Tibial nerve (tissue), 4 donors: ENCODE data around the gene ZDHHC23. TPM values are rescaled to one million over a fixed set of nuclear protein-coding genes. Genes with fewer than 3 reads are reported as not detected.

Experiments used
- DNase-seq, 2 donors: peaks; one replicate each; pipeline ENCODE4 v3.0.0-alpha.2; 2019; ENCODE audit warnings: low spot score in 2 of 2
- H3K27ac ChIP-seq, 4 donors: fragments of 200-600 bp; sonication (generic) in 3 of 4; one replicate each; pipeline ENCODE4 v1.5.1; 2017 to 2019; ENCODE audit warnings: mild to moderate bottlenecking in 1 of 4
- H3K27me3 ChIP-seq, 2 donors: fragments of 200-600 bp; sonication (generic) in 1 of 2; one replicate each; pipeline versions ENCODE4 v1.5.1 to v1.6.0; 2017 to 2019
- H3K36me3 ChIP-seq, 3 donors: fragments of 200-600 bp; sonication (generic); one replicate each; pipeline ENCODE4 v1.5.1; 2018 to 2019
- H3K4me1 ChIP-seq, 4 donors: fragments of 200-600 bp; sonication (generic) in 3 of 4; one replicate each; pipeline ENCODE4 v1.5.1; 2017 to 2019
- H3K4me3 ChIP-seq, 4 donors: fragments of 200-600 bp; sonication (generic) in 3 of 4; one replicate each; pipeline ENCODE4 v1.5.1; 2017 to 2019; ENCODE audit warnings: mild to moderate bottlenecking in 1 of 4, moderate library complexity in 1 of 4
- H3K9me3 ChIP-seq, 4 donors: fragments of 200-600 bp; sonication (generic) in 3 of 4; one replicate each; pipeline ENCODE4 v1.5.1; 2017 to 2019
- CTCF ChIP-seq, 5 experiments: fragments of 200-600 bp in 3 of 5; fragments of 450-650 bp in 2 of 5; sonication (generic) in 3 of 5; IDR thresholded peaks; one replicate each; pipeline ENCODE4 v1.5.1; 2016 to 2019; ENCODE audit warnings: antibody characterized with exemption in 5 of 5, mild to moderate bottlenecking in 3 of 5, moderate library complexity in 2 of 5
- EP300 ChIP-seq, 2 donors: sonication (generic); formaldehyde crosslinking; IDR thresholded peaks; one replicate each; pipeline ENCODE4 v1.6.1; 2017; ENCODE audit warnings: antibody characterized with exemption in 2 of 2, mild to moderate bottlenecking in 1 of 2
- POLR2A ChIP-seq, 2 donors: fragments of 450-650 bp; IDR thresholded peaks; one replicate each; pipeline ENCODE4 v1.6.1; 2017; ENCODE audit warnings: antibody characterized with exemption in 2 of 2, mild to moderate bottlenecking in 2 of 2, moderate library complexity in 2 of 2
- WGBS, 2 donors: methylation state at CpG; one replicate each; pipeline ENCODE4 v1.1.5; 2018; 5-methylcytosine and 5-hydroxymethylcytosine counted together
- total RNA-seq, 4 donors: library from RNA; depleted of rRNA; stranded (reverse); fragments of >200 nt; gene quantifications; one replicate each; pipeline ENCODE4 v1.1.0, GENCODE V29; 2016

The ZDHHC23 gene
- total RNA-seq, 4 donors from 2014 or later: 2.3 to 4.5 (median 3.2) TPM

- Histone ChIP-seq H3K27ac (no peak overlapping the region), H3K27me3 (no peaks in the 10 kb centered on the region), H3K4me1 (peaks cover 0 to 11% (median 0%) of the 10 kb centered on the region in 4 donors), H3K36me3 (no peaks in the 10 kb centered on the region), H3K4me3 (no peak overlapping the region), H3K9me3 (no peaks in the 10 kb centered on the region)
- DNase-seq: no peak
- no peak for TF ChIP-seq EP300 (IDR thresholded peaks at IDR 0.05)
- no peak for TF ChIP-seq POLR2A (IDR thresholded peaks at IDR 0.05)
- no peak for TF ChIP-seq CTCF (IDR thresholded peaks at IDR 0.05)
Measured at GRCh38 chr3:113952921-113953320, 5.1 kb downstream of the ZDHHC23 start.

DNA sequence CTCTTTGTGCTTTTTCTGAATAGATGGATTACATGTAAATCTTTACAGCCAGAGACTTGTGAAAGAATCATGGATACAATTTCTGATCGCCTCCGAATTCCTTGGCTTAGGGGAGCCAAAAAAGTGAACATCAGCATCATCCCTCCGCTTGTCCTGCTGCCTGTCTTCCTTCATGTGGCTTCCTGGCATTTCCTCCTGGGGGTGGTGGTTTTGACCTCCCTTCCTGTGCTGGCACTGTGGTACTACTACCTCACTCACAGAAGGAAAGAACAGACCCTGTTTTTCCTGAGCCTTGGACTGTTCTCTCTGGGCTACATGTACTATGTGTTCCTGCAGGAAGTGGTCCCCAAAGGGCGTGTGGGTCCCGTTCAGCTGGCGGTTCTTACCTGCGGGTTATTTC lies 5.9 kb downstream of the ZDHHC23 start:
- Histone ChIP-seq H3K9me3 (no peaks in the 10 kb centered on the region), H3K27ac (no peak overlapping the region), H3K27me3 (no peaks in the 10 kb centered on the region), H3K4me3 (no peak overlapping the region), H3K36me3 (no peaks in the 10 kb centered on the region), H3K4me1 (peaks cover 0 to 4% (median 0%) of the 10 kb centered on the region in 4 donors)
- no peak for DNase-seq
- TF ChIP-seq EP300 (IDR thresholded peaks at IDR 0.05): no peak
- TF ChIP-seq CTCF (IDR thresholded peaks at IDR 0.05): no peak
- no peak for TF ChIP-seq POLR2A (IDR thresholded peaks at IDR 0.05)
- WGBS, 2 donors: 70 to 82% methylated on average over 7 of the region's 7 CpGs

- Histone ChIP-seq H3K9me3 (no peaks in the 10 kb centered on the region), H3K27me3 (no peaks in the 10 kb centered on the region), H3K36me3 (no peaks in the 10 kb centered on the region), H3K4me3 (no peak overlapping the region), H3K4me1 (no peaks in the 10 kb centered on the region), H3K27ac (no peak overlapping the region)
- 81 to 88% methylated on average over 8 of the region's 8 CpGs for WGBS, 2 donors
- TF ChIP-seq EP300 (IDR thresholded peaks at IDR 0.05): no peak
- no peak for TF ChIP-seq POLR2A (IDR thresholded peaks at IDR 0.05)
- no peak for TF ChIP-seq CTCF (IDR thresholded peaks at IDR 0.05)
- no peak for DNase-seq
Measured at GRCh38 chr3:113954091-113954685, 6.4 kb downstream of the ZDHHC23 start.

DNA sequence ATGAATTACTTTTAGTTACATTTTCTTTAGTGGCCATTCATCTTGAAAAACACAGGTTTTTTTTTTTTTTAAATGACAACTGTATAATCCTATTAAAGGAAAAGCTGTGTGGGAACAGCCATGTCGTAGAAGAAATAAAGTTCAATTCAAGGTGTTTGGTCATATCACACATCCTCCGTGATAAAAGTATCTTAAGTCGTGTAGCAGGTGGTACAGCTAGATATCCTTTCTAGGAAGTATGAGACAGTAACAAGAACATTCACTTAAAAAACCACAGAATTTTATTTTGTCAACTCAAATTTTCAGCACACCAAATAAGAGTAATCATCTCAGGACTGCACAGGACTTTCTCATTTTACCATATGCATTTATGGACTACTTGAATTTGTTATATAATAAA lies 16.1 kb downstream of the ZDHHC23 start:
- H3K4me1 ChIP-seq: no peaks in the 10 kb centered on the region
- DNase-seq: no peak
- H3K36me3 ChIP-seq: peaks cover 0 to 16% (median 0%) of the 10 kb centered on the region in 3 donors
- no peak for TF ChIP-seq POLR2A (IDR thresholded peaks at IDR 0.05)
- no peak for TF ChIP-seq CTCF (IDR thresholded peaks at IDR 0.05)
- TF ChIP-seq EP300 (IDR thresholded peaks at IDR 0.05): no peak
- H3K27ac ChIP-seq: no peak overlapping the region
- WGBS, 2 donors: 89 to 92% methylated on average over 3 of the region's 3 CpGs
- no peak overlapping the region for H3K4me3 ChIP-seq
- H3K9me3 ChIP-seq: no peaks in the 10 kb centered on the region
- H3K27me3 ChIP-seq: no peaks in the 10 kb centered on the region

DNA sequence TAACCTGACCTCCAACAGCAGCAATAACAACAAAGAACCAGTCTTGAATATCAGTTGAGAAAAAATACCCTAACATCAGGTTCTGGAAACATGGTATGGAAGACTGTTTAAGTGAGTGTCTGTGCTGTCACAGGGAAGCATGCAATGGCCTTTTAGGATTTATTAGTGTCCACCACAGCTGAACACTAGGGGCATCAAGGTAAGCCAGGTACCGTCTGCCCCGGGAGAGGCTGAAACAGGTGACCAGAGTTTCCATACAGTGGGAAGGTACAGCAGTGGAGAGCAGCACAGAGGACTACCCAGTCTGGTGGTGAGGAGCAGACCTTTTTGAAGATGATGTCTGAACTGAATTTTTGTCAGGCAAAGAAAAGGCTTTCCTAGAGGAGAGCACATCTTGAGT lies 18.4 kb downstream of the ZDHHC23 start:
- Histone ChIP-seq H3K4me3 (no peak overlapping the region), H3K27ac (no peak overlapping the region), H3K9me3 (no peaks in the 10 kb centered on the region), H3K4me1 (no peaks in the 10 kb centered on the region), H3K36me3 (peaks cover 0 to 16% (median 0%) of the 10 kb centered on the region in 3 donors), H3K27me3 (no peaks in the 10 kb centered on the region)
- WGBS, 2 donors: 78 to 92% methylated on average over 2 of the region's 2 CpGs
- TF ChIP-seq EP300 (IDR thresholded peaks at IDR 0.05) (no peak), POLR2A (IDR thresholded peaks at IDR 0.05) (no peak), CTCF (IDR thresholded peaks at IDR 0.05) (no peak)
- no peak for DNase-seq
